Endodermal cell (in vitro differentiated cells): Measurements from ENCODE around the gene TPST1. TPM values are rescaled to one million over a fixed set of nuclear protein-coding genes. Genes with fewer than 3 reads are reported as not detected.

Experiments
- DNase-seq: peaks from one replicate; pipeline ENCODE4 v3.0.0-alpha.2; 2017
- H3K27ac ChIP-seq: 2 replicates; pipeline ENCODE4 v1.5.1; 2013; ENCODE audit warnings: mild to moderate bottlenecking, low read depth, low read length, moderate library complexity
- H3K27me3 ChIP-seq: 2 replicates; pipeline ENCODE4 v1.6.1; 2013; ENCODE audit warnings: mild to moderate bottlenecking, low read length, moderate library complexity; ENCODE audit not compliant: insufficient read depth, control insufficient read depth, poor library complexity, severe bottlenecking
- H3K36me3 ChIP-seq: 2 replicates; pipeline ENCODE4 v1.7.0; 2013; ENCODE audit warnings: mild to moderate bottlenecking, low read length, moderate library complexity; ENCODE audit not compliant: control insufficient read depth, insufficient read depth
- H3K4me1 ChIP-seq: one replicate; pipeline ENCODE4 v1.7.0; 2013; ENCODE audit warnings: low read length; ENCODE audit not compliant: control insufficient read depth, insufficient read depth
- H3K4me3 ChIP-seq: 2 replicates; pipeline ENCODE4 v1.5.1; 2013; ENCODE audit warnings: mild to moderate bottlenecking, low read length, moderate library complexity
- H3K9ac ChIP-seq: 2 replicates; pipeline ENCODE4 v1.6.1; 2013; ENCODE audit warnings: mild to moderate bottlenecking, low read length, moderate library complexity; ENCODE audit not compliant: poor library complexity, severe bottlenecking; ENCODE audit errors: extremely low read depth
- H3K9me3 ChIP-seq: 2 replicates; pipeline ENCODE4 v1.6.1; 2013; ENCODE audit warnings: mild to moderate bottlenecking, low read length, moderate library complexity; ENCODE audit not compliant: control insufficient read depth
- H3K27ac Mint-ChIP-seq: 2 replicates; pipeline ENCODE4 v1.8.0; 2020; ENCODE audit warnings: mixed read lengths
- H3K27me3 Mint-ChIP-seq: 2 replicates; pipeline ENCODE4 v1.8.0; 2021; ENCODE audit warnings: mild to moderate bottlenecking, mixed read lengths; ENCODE audit not compliant: insufficient read depth
- H3K36me3 Mint-ChIP-seq: 2 replicates; pipeline ENCODE4 v1.8.0; 2020; ENCODE audit warnings: low read depth, mixed read lengths
- H3K4me1 Mint-ChIP-seq: 2 replicates; pipeline ENCODE4 v1.8.0; 2020; ENCODE audit warnings: mixed read lengths
- H3K4me3 Mint-ChIP-seq: 2 replicates; pipeline ENCODE4 v1.8.0; 2020; ENCODE audit warnings: mild to moderate bottlenecking, moderate library complexity, mixed read lengths
- H3K9me3 Mint-ChIP-seq: 2 replicates; pipeline ENCODE4 v1.8.0; 2020; ENCODE audit warnings: mild to moderate bottlenecking, mixed read lengths
- WGBS, 2 experiments: methylation state at CpG; one replicate each; pipeline versions ENCODE4 v1.1.5 to v1.1.7; 2013; ENCODE audit warnings: missing lambda C conversion rate in 2 of 2, mixed read lengths in 1 of 2; ENCODE audit not compliant: insufficient coverage in 1 of 2, insufficient read length in 1 of 2; 5-methylcytosine and 5-hydroxymethylcytosine counted together
- total RNA-seq, 2 donors: library from RNA; stranded (reverse); fragmentation: NEBNext Ultra II Directional in 1 of 2; extraction: Animal tissue kit (Norgen Biotek cat#: 25700) in 1 of 2; gene quantifications; 2 replicates in 1 of 2; 3 replicates in 1 of 2; pipeline ENCODE4 v1.2.1, GENCODE V29; 2021
- TF ChIP-seq, protein P1 (sequence below): fragments of 200-600 bp; sonication (generic); conservative IDR thresholded peaks from 2 replicates; pipeline ENCODE4 v1.5.0; 2021; ENCODE audit warnings: antibody characterized with exemption, mild to moderate bottlenecking

Gene TPST1
- total RNA-seq, 2 donors from 2014 or later, result 38.3 to 43.8 TPM

GRCh38 chr7:66183700-66184099 lies 21.4 kb upstream of the TPST1 start:
- H3K36me3 Mint-ChIP-seq, result peaks cover 3% of the 10 kb centered on the region
- no peak overlapping the region for H3K27ac Mint-ChIP-seq
- WGBS, 2 experiments, result 96 to 100% methylated on average over 2 of the region's 2 CpGs
- Histone ChIP-seq H3K9ac (no peak overlapping the region), H3K36me3 (no peaks in the 10 kb centered on the region), H3K9me3 (no peaks in the 10 kb centered on the region), H3K27me3 (no peaks in the 10 kb centered on the region), H3K4me3 (no peak overlapping the region), H3K4me1 (no peaks in the 10 kb centered on the region), H3K27ac (no peak overlapping the region)
- no peak for DNase-seq
- peaks cover 27% of the 10 kb centered on the region for H3K9me3 Mint-ChIP-seq
- H3K4me1 Mint-ChIP-seq, result peaks cover 5% of the 10 kb centered on the region
- H3K27me3 Mint-ChIP-seq, result peaks cover 2% of the 10 kb centered on the region
- TF ChIP-seq, protein P1, sequence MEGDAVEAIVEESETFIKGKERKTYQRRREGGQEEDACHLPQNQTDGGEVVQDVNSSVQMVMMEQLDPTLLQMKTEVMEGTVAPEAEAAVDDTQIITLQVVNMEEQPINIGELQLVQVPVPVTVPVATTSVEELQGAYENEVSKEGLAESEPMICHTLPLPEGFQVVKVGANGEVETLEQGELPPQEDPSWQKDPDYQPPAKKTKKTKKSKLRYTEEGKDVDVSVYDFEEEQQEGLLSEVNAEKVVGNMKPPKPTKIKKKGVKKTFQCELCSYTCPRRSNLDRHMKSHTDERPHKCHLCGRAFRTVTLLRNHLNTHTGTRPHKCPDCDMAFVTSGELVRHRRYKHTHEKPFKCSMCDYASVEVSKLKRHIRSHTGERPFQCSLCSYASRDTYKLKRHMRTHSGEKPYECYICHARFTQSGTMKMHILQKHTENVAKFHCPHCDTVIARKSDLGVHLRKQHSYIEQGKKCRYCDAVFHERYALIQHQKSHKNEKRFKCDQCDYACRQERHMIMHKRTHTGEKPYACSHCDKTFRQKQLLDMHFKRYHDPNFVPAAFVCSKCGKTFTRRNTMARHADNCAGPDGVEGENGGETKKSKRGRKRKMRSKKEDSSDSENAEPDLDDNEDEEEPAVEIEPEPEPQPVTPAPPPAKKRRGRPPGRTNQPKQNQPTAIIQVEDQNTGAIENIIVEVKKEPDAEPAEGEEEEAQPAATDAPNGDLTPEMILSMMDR, result no peak
- no peak overlapping the region for H3K4me3 Mint-ChIP-seq

DNA sequence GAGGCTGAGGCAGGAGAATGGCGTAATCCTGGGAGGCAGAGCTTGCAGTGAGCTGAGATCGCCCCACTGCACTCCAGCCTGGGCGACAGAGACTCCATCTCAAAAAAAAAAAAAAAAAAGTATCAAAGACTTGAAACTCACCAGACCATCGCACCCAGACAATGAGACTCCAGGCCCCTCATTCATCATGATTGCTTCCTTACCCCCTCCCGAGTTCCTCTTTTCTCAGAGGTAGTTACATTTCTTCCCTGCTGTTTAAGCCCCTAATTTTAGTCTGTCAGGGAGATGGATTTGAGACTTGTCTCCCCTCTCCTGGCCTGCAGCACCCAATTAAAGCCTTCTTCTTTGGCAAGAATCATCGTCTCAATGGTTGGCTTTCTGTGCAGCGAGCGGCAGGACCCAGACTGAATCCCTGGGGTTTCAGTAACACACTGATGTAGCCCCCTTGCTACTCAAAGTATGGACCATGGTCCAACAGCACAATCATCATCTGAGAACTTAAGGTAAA lies 19.4 kb upstream of the TPST1 start:
- H3K27ac ChIP-seq, result no peak overlapping the region

GRCh38 chr7:66186991-66187390 lies 18.1 kb upstream of the TPST1 start:
- Histone ChIP-seq H3K9me3 (no peaks in the 10 kb centered on the region), H3K4me1 (no peaks in the 10 kb centered on the region), H3K4me3 (no peak overlapping the region), H3K9ac (no peak overlapping the region), H3K36me3 (no peaks in the 10 kb centered on the region), H3K27me3 (no peaks in the 10 kb centered on the region), H3K27ac (no peak overlapping the region)
- Mint-ChIP-seq H3K4me1 (peaks cover 5% of the 10 kb centered on the region), H3K27ac (no peak overlapping the region), H3K4me3 (no peak overlapping the region), H3K9me3 (peaks cover 26% of the 10 kb centered on the region), H3K27me3 (peaks cover 4% of the 10 kb centered on the region), H3K36me3 (peaks cover 3% of the 10 kb centered on the region)
- no peak for DNase-seq
- TF ChIP-seq, protein P1, result no peak
- WGBS, 2 experiments, result 89 to 92% methylated on average over 4 of the region's 4 CpGs

More for the DNA sequence above, 19.4 kb upstream of the TPST1 start:
- Mint-ChIP-seq H3K27ac (no peak overlapping the region), H3K4me3 (no peak overlapping the region), H3K36me3 (peaks cover 3% of the 10 kb centered on the region), H3K4me1 (peaks cover 5% of the 10 kb centered on the region), H3K27me3 (peaks cover 2% of the 10 kb centered on the region), H3K9me3 (peaks cover 26% of the 10 kb centered on the region)
- Histone ChIP-seq H3K36me3 (no peaks in the 10 kb centered on the region), H3K27me3 (no peaks in the 10 kb centered on the region), H3K9ac (no peak overlapping the region), H3K4me3 (no peak overlapping the region), H3K9me3 (no peaks in the 10 kb centered on the region), H3K4me1 (no peaks in the 10 kb centered on the region)
- 93 to 94% methylated on average over 5 to 8 of the region's 8 CpGs for WGBS, 2 experiments
- TF ChIP-seq, protein P1, result no peak
- DNase-seq, result no peak
